ENCODE measurements around the gene NHEJ1.

DNA sequence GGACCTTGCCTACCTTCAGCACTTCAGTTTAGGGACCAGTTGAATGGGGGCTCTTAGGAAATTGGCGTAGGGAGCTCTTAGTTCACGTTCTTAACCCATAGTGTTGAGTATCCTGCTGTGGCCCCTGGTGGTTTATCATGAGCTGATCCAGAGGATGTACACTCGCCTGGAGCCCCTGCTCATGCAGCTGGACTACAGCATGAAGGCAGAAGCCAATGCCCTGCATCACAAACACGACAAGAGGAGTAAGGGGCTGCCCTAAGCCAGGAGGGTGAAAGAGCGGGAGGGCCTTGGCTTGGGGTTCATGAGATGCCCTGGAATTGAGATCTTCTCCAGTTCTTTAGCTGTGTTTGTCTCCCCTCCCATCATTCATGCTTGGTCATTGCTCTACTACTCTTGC, 20.3 kb upstream of the NHEJ1 start:
- TF ChIP-seq, protein P1, sequence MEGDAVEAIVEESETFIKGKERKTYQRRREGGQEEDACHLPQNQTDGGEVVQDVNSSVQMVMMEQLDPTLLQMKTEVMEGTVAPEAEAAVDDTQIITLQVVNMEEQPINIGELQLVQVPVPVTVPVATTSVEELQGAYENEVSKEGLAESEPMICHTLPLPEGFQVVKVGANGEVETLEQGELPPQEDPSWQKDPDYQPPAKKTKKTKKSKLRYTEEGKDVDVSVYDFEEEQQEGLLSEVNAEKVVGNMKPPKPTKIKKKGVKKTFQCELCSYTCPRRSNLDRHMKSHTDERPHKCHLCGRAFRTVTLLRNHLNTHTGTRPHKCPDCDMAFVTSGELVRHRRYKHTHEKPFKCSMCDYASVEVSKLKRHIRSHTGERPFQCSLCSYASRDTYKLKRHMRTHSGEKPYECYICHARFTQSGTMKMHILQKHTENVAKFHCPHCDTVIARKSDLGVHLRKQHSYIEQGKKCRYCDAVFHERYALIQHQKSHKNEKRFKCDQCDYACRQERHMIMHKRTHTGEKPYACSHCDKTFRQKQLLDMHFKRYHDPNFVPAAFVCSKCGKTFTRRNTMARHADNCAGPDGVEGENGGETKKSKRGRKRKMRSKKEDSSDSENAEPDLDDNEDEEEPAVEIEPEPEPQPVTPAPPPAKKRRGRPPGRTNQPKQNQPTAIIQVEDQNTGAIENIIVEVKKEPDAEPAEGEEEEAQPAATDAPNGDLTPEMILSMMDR (IDR thresholded peaks at IDR 0.05; ENCODE audit: low read depth, low read length, poor library complexity, severe bottlenecking): no peak
- TF ChIP-seq EZH2phosphoT487 (IDR thresholded peaks at IDR 0.05; ENCODE audit: borderline replicate concordance, low read length): no peak

Measured in DOHH2 (cell line).